ENCODE measurements around the gene IFNA13.

The IFNA13 gene

DNA sequence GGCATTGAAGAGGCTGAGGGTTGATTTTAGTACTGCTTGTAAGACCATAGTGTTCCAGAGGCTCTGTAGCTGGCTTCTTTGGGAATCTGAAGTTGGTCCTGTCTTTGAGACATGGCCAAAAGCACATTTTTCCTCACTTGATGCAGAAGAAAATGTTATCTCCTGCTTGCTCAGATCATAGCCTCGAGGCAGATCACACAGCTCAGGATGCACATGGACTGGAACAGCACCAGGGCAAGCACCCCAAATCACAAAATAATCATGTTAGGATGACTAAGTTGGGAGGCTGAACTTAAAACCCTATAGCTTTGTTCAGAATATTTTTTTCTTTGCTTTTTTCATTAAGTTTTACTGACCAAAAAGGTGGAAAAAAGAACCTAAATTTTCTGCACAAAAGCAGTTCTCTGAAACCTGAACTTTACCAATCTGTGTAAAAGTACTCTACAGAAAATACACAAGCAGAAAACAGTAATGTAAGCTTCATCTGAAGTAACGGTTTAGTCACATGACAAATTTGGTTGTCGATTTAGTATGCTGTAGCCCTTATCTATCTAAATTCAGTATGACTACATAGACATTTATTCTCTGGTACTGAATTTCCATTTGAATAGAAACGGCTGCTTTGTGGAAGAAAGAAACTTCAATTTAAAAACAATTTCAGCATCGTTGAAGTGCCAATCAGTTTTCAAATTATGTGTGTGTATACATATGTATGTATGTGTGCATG is 36.0 kb downstream of the IFNA13 start:
- no peak for ATAC-seq (ENCODE audit: low read depth)
- Histone ChIP-seq H3K4me3 (ENCODE audit: severe bottlenecking) (no peak overlapping the region), H3K9me3 (ENCODE audit: severe bottlenecking) (no peaks in the 10 kb centered on the region)

DNA sequence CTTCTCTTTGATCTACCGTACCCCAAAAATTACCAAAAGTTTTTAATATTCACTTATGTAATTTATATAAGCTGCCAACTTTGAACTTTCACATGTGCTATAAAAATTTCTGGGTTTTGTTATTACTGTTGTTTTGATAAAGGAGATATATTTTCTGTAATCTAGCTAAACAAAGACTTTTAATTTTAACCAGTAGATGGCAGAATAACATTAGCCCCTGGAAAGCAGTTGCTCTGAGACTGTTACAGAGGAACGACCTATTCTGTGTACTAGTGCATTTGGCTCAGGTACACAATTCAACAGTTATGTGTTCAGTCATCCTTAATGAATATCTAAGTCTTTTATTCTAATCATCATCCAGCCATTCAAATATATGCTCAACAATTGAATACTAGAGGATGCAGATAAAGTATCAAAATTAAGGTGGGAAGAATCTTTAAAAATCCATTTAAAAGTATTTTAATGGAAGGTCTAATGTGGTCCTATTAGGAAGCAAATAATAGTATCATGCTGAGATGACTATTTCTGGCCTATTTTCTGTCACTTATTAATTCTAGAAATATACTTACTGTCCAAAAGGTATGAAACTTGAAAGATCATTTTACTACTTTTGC is 41.2 kb downstream of the IFNA13 start:
- H3K4me3 ChIP-seq (ENCODE audit: severe bottlenecking) = no peak overlapping the region
- H3K27me3 ChIP-seq (ENCODE audit: insufficient read depth, poor library complexity, severe bottlenecking) = no peaks in the 10 kb centered on the region
- peaks cover 10% of the 10 kb centered on the region for H3K4me1 ChIP-seq (ENCODE audit: insufficient read depth, poor library complexity, severe bottlenecking)
- DNase-seq (ENCODE audit: low spot score) (no peak), ATAC-seq (ENCODE audit: low read depth) (peak; percentile 91)
- TF ChIP-seq, protein P1, sequence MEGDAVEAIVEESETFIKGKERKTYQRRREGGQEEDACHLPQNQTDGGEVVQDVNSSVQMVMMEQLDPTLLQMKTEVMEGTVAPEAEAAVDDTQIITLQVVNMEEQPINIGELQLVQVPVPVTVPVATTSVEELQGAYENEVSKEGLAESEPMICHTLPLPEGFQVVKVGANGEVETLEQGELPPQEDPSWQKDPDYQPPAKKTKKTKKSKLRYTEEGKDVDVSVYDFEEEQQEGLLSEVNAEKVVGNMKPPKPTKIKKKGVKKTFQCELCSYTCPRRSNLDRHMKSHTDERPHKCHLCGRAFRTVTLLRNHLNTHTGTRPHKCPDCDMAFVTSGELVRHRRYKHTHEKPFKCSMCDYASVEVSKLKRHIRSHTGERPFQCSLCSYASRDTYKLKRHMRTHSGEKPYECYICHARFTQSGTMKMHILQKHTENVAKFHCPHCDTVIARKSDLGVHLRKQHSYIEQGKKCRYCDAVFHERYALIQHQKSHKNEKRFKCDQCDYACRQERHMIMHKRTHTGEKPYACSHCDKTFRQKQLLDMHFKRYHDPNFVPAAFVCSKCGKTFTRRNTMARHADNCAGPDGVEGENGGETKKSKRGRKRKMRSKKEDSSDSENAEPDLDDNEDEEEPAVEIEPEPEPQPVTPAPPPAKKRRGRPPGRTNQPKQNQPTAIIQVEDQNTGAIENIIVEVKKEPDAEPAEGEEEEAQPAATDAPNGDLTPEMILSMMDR (IDR thresholded peaks at IDR 0.05; ENCODE audit: poor library complexity, severe bottlenecking) = peak; percentile 92
- H3K27ac ChIP-seq (ENCODE audit: poor library complexity, severe bottlenecking) = no peak overlapping the region
- peaks cover 24% of the 10 kb centered on the region for H3K36me3 ChIP-seq (ENCODE audit: low read depth)
- no peaks in the 10 kb centered on the region for H3K9me3 ChIP-seq (ENCODE audit: severe bottlenecking)

More for the DNA sequence above, 36.0 kb downstream of the IFNA13 start:
- no peak for DNase-seq (ENCODE audit: low spot score)
- H3K36me3 ChIP-seq (ENCODE audit: low read depth) = peaks cover 50% of the 10 kb centered on the region
- no peaks in the 10 kb centered on the region for H3K27me3 ChIP-seq (ENCODE audit: insufficient read depth, poor library complexity, severe bottlenecking)
- no peak overlapping the region for H3K27ac ChIP-seq (ENCODE audit: poor library complexity, severe bottlenecking)
- H3K4me1 ChIP-seq (ENCODE audit: insufficient read depth, poor library complexity, severe bottlenecking) = peaks cover 36% of the 10 kb centered on the region
- TF ChIP-seq, protein P1 (IDR thresholded peaks at IDR 0.05; ENCODE audit: poor library complexity, severe bottlenecking) = no peak

DNA sequence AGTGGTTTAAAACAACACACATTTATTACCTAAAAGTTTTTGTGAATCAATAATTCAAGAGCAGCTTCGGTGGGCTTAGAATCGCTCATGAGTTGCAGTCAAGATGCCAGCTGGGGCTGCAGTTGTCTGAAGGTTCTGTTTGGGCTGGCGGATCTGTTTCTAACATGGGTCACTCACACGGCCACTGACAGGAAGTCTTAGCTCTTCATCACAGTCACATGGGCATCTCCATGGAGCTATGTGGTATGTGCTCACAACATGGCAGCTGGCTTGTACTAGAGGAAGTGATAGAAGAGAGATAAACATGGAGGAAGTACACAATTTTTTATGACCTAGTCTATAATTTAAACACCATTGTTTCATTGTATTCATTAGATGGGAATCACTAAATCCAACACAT is 43.8 kb downstream of the IFNA13 start:
- H3K9me3 ChIP-seq (ENCODE audit: severe bottlenecking) = no peaks in the 10 kb centered on the region
- DNase-seq (ENCODE audit: low spot score) (no peak), ATAC-seq (ENCODE audit: low read depth) (no peak)
- peaks cover 5% of the 10 kb centered on the region for H3K4me1 ChIP-seq (ENCODE audit: insufficient read depth, poor library complexity, severe bottlenecking)
- H3K27me3 ChIP-seq (ENCODE audit: insufficient read depth, poor library complexity, severe bottlenecking) = no peaks in the 10 kb centered on the region
- H3K4me3 ChIP-seq (ENCODE audit: severe bottlenecking) = no peak overlapping the region
- peaks cover 2% of the 10 kb centered on the region; the same call in 1 of the 2 replicates for H3K36me3 ChIP-seq (ENCODE audit: low read depth)
- H3K27ac ChIP-seq (ENCODE audit: poor library complexity, severe bottlenecking) = no peak overlapping the region
- TF ChIP-seq, protein P1 (IDR thresholded peaks at IDR 0.05; ENCODE audit: poor library complexity, severe bottlenecking) = no peak

DNA sequence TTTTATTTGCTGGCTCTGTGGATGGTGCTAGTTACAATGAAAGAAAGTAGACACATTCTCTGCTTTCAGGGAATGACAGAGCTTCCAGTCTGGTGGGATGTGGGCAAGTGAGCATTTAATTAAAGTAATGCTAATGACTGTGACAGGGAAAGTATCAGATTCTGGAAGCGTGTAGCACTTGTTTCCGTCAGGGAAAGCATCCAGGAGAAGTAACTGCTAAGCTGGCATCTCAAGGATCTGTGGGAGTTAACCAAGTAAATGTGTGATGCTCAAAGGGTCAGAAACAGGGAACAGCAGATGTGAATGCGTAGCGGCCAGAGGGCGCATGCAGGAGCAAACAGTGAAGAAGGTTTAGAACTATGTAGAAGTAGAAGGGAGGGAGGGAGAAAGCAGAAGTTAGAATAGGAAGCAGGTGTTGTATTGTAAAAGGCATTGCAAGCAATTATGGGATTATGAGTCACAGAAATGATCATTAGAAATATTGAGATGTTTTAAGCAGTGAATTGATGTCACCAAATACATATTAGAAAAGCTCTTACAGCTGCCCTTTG is 44.9 kb downstream of the IFNA13 start:
- TF ChIP-seq, protein P1 (IDR thresholded peaks at IDR 0.05; ENCODE audit: poor library complexity, severe bottlenecking) = no peak
- Histone ChIP-seq H3K27ac (ENCODE audit: poor library complexity, severe bottlenecking) (no peak overlapping the region), H3K36me3 (ENCODE audit: low read depth) (no peaks in the 10 kb centered on the region), H3K4me3 (ENCODE audit: severe bottlenecking) (no peak overlapping the region), H3K9me3 (ENCODE audit: severe bottlenecking) (no peaks in the 10 kb centered on the region), H3K27me3 (ENCODE audit: insufficient read depth, poor library complexity, severe bottlenecking) (no peaks in the 10 kb centered on the region), H3K4me1 (ENCODE audit: insufficient read depth, poor library complexity, severe bottlenecking) (peaks cover 3% of the 10 kb centered on the region)
- no peak for ATAC-seq (ENCODE audit: low read depth)
- DNase-seq (ENCODE audit: low spot score) = no peak
